HG03354 (cell line): Measurements from ENCODE around the gene FGF12.

Source experiments
- ATAC-seq: cut with Tn5 transposase; IDR thresholded peaks from one replicate; pipeline ENCODE4 v1.9.1; 2021; ENCODE audit warnings: mild to moderate bottlenecking; ENCODE audit not compliant: unreplicated experiment, poor library complexity, severe bottlenecking

FGF12 gene

GRCh38 chr3:192435241-192435640, 292.1 kb downstream of the FGF12 start:
- no peak for ATAC-seq

GRCh38 chr3:192434186-192434585, 293.2 kb downstream of the FGF12 start:
- no peak for ATAC-seq

GRCh38 chr3:192433704-192434103, 293.6 kb downstream of the FGF12 start:
- peak; percentile 58 for ATAC-seq

GRCh38 chr3:192422997-192423342, 304.4 kb downstream of the FGF12 start:
- no peak for ATAC-seq

DNA sequence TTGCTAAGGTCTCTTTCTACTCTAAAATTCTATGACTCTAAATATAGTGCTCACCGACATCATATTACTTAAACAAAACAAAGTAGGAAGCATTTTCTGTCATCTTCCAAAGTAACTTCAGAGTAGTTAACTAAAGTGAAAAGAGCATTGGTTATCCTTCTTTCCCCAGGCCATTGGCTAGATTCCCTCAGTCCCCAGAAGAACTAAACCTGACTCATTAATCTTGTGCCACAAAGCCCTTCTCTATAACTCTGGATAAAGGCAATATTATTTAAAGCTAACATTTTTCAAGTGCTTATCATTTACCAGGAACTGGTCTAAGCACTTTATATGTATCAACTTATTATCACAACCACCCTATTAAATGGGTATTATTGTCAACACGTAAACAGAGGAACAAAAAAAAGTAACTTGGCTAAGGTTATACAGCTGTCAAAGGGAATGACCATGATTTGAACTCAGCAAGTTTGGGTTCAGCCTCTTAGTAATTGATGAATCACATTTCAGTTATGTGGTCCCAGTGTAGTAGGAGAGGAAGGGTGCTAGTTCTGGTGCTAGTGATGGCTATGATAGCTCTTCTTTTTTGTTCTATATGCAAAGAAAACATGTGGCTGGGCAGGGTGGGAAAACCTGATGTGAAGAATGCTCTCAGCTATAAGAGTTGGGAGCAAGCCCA, 304.9 kb downstream of the FGF12 start:
- ATAC-seq: no peak

GRCh38 chr3:192419312-192419711, 308.0 kb downstream of the FGF12 start:
- ATAC-seq: no peak

DNA sequence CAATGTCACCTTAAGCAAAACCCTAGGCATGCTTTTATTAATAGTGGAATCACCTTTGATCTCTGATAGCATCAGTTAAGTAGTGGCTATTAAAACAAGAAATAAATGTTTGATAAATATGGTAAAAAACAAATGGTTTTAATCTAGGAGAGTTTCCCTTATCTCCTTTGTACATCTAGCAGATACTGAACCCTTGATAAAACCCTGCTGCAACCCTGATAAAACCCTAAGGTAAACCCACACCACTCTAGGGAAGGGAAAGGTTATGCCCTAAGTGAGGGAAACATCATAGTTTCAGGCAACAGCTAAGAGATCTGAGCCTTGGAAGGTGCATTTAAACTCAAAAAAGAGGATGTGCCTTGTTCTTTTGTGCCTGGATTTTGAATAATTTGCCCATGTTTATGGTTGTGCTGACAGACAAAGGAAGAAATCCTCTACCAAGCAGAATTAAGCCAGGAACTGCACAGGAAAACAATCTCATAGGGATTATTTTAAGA, 309.7 kb downstream of the FGF12 start:
- no peak for ATAC-seq

- ATAC-seq: no peak
Observed at GRCh38 chr3:192417017-192417416, 310.3 kb downstream of the FGF12 start.

GRCh38 chr3:192413461-192413860, 313.9 kb downstream of the FGF12 start:
- ATAC-seq: no peak

DNA sequence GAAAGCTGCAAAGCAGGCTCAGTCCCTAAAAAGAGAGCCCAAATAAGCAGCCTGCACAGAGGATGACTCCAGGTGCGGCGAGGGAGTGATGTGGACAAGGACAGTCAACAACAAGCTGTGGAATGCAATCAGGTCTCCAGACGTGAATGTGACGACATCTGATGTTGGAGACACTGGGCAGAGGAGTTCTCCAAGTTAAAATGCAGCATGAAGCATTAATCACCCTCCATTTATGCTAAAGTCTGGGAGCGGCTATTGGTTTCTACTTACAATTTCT, 316.7 kb downstream of the FGF12 start:
- ATAC-seq: no peak

DNA sequence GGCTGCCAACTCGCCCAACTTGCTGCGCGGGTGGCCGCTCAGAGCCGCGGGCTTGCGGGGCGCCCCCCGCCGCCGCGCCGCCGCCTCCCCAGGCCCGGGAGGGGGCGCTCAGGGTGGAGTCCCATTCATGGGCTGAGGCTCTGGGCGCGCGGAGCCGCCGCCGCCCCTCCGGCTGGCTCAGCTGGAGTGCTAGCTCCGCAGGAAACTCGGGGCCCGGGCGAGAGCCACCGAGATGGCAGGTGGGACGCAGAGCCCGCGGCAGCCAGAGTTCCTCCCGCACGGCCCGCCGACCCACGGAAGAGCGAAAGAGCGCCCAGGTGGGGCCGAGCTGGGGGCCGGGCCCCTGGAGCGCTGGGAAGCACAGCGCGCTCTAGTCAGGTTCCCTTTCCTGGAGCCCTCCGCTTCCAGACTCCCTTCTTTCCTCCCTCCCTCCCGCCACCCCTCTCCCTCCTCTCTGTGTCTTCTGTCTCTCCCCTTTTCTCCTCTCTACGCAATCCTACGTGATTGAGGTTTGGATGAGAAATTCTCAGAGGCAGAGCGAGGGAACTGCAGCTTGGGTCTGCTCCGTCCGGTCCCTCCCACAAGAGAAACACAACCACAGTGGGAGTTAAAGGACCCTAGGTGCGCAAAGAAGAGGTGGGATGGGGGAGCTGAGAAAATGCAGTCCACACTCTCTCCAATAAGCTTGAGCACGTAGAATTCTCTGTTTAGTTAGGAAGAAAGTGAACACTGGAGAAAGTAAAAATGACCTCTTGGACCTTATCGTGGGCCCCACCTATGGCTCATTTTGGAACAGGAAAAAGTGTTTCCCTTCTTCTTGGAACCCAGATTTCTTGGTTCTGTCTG, 317.3 kb downstream of the FGF12 start:
- ATAC-seq: peak; percentile 34

DNA sequence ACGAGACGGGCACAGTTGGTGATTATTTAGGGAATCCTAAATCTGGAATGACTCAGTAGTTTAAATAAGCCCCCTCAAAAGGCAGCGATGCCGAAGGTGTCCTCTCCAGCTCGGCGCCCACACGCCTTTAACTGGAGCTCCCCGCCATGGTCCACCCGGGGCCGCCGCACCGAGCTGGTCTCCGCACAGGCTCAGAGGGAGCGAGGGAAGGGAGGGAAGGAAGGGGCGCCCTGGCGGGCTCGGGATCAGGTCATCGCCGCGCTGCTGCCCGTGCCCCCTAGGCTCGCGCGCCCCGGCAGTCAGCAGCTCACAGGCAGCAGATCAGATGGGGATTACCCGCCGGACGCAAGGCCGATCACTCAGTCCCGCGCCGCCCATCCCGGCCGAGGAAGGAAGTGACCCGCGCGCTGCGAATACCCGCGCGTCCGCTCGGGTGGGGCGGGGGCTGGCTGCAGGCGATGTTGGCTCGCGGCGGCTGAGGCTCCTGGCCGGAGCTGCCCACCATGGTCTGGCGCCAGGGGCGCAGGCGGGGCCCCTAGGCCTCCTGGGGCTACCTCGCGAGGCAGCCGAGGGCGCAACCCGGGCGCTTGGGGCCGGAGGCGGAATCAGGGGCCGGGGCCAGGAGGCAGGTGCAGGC, 318.0 kb downstream of the FGF12 start:
- ATAC-seq: peak; percentile 53

GRCh38 chr3:192408647-192409200, 318.6 kb downstream of the FGF12 start:
- no peak for ATAC-seq

GRCh38 chr3:192408007-192408646, 319.2 kb downstream of the FGF12 start:
- ATAC-seq: no peak

DNA sequence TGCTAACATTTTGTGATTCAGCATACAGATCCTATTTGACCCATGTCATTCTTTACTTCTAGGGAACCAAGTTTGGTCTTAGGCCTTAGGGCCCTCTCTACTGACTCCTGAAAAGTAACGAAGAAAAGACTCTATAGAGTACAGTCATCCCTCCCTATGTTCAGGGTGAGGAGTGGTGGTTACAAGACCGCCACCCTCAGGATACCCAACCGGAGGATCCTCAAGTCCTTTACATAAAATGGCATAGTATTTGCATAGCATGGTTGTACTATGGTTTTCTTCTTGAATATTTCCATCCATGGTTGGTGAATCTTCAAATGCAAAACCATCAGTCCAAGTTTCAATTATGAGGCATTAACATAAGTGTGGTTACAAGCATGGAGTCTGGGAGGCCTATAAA, 327.6 kb downstream of the FGF12 start:
- no peak for ATAC-seq

DNA sequence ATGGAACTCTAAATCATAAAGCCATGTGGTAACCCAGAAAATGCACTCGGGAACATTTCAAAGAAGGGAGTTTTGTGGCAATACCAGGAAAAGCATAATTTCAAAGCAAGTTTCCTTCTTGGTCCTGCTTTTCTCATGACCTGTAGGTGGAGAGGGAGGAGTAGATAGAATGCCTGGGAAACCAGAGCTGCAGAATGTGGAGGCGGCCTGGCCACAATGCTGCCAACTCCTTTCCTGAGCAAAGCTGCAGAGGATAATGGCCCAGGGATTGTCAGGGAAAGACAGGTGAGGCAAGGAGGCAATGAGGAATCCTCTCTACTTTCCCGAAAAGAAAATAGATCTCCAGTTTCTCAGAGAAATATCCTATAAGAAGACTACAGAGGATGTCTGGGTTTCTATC, 330.3 kb downstream of the FGF12 start:
- ATAC-seq: no peak

- ATAC-seq: no peak
Observed at GRCh38 chr3:192395506-192395905, 331.8 kb downstream of the FGF12 start.

DNA sequence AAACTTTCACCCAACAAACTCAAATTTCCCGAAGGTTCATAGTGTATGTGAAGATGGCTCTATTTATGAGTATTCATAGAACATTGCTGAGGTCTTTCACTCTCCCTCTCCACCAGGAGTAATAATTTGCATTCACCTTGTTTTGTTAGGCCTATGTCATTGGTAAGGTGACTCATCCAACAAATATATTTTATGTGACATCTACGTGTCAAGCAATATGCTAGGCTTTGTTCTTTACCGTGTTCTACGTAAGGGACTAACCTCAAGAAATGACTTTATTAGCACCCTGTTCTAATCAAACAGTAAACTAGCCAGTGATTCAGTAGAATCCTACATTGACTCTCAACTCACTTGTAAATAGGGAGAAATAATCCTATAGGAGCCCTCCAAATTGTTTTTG, 334.4 kb downstream of the FGF12 start:
- no peak for ATAC-seq

GRCh38 chr3:192382861-192383260, 344.5 kb downstream of the FGF12 start:
- ATAC-seq: no peak

DNA sequence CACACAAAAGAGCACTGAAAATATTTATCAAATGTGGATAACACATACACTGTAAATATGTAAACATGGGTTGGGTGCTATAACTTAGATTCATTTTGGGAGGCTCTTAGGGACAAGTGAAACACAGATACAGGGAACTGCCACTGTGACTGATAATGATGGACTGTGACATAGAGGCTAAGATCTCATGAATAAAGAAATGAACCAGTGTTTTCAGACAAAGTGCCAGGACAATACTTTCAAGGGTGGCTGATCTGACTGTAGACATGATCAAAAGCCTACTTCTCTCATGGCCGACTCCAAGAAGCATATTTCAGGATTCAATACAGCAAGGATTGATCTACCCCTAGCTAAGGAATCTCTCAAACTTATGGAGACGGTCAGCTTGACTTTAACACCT, 353.8 kb downstream of the FGF12 start:
- ATAC-seq: no peak
